Fibroblast of lung (primary cell): Measurements from ENCODE around the gene PC.

ENCODE experiments used
- EZH2 ChIP-seq: IDR thresholded peaks from 2 replicates; pipeline ENCODE4 v1.5.1; 2012; ENCODE audit warnings: low read length, control low read depth, mild to moderate bottlenecking; ENCODE audit errors: missing control alignments
- TF ChIP-seq, protein P1 (sequence below), 2 donors: IDR thresholded peaks in 1 of 2; conservative IDR thresholded peaks in 1 of 2; 1 replicate in 1 of 2; 2 replicates in 1 of 2; pipeline ENCODE4 v1.5.1; 2011 to 2012; ENCODE audit warnings: low read length in 2 of 2, control low read depth in 1 of 2, inconsistent platforms in 1 of 2, low read depth in 1 of 2, mild to moderate bottlenecking in 1 of 2

DNA sequence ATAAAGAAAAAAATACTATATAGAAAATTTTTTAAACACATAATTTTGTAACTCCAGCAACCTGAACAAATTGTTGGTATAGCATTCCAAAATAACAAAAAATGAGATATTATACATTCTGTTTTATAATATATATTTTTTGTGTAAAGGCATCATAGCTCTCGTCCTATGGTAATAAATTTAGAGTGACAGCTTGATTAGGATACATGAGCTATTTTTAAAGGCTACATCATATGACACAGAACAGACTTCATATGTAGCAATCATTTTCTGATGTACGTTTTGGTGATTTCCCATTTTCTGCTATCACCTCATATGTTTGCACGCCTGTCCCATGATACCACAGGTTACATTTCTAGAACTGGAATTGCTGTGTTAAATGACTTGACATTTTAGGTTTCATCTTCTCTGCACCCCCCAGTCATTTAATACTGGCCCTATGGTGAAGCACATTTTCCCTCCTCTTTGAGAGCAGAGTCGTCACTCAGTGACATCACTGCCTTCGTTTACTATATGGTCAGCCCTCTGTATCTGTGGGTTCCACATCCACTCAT, 19.5 kb downstream of the PC start:
- TF ChIP-seq EZH2, result no peak
- TF ChIP-seq, protein P1, sequence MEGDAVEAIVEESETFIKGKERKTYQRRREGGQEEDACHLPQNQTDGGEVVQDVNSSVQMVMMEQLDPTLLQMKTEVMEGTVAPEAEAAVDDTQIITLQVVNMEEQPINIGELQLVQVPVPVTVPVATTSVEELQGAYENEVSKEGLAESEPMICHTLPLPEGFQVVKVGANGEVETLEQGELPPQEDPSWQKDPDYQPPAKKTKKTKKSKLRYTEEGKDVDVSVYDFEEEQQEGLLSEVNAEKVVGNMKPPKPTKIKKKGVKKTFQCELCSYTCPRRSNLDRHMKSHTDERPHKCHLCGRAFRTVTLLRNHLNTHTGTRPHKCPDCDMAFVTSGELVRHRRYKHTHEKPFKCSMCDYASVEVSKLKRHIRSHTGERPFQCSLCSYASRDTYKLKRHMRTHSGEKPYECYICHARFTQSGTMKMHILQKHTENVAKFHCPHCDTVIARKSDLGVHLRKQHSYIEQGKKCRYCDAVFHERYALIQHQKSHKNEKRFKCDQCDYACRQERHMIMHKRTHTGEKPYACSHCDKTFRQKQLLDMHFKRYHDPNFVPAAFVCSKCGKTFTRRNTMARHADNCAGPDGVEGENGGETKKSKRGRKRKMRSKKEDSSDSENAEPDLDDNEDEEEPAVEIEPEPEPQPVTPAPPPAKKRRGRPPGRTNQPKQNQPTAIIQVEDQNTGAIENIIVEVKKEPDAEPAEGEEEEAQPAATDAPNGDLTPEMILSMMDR (conservative IDR thresholded peaks at IDR 0.05 in 1 of 2, IDR thresholded peaks at IDR 0.05 in 1 of 2; ENCODE audit: low read depth in 1 of 2, low read length in 2 of 2), result no peak
